ENCODE results near the gene ENTREP3.

DNA sequence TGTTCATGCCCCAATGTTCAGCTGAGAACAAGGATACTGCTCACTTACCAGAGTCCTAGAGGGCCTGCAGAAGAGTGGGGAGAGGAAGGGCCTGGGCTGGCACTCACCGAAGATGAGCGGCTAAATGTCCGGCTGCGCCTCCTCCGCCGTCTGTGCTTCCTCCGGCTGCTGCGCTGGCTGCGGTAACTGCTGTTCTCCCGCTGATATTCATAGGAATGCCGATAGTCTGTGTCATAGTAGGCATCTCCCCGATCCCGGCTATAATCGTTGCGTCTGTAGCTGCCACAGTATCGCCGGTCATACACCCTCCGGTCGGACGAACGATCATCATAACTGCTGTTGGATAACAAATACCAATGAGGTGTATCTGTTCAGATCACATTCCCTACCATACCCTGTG is 14.1 kb upstream of the ENTREP3 start:
- TF ChIP-seq FOXM1 (IDR thresholded peaks at IDR 0.05; ENCODE audit: borderline replicate concordance) (no peak), FOXK2 (IDR thresholded peaks at IDR 0.05) (no peak)
- TF ChIP-seq, protein P1, sequence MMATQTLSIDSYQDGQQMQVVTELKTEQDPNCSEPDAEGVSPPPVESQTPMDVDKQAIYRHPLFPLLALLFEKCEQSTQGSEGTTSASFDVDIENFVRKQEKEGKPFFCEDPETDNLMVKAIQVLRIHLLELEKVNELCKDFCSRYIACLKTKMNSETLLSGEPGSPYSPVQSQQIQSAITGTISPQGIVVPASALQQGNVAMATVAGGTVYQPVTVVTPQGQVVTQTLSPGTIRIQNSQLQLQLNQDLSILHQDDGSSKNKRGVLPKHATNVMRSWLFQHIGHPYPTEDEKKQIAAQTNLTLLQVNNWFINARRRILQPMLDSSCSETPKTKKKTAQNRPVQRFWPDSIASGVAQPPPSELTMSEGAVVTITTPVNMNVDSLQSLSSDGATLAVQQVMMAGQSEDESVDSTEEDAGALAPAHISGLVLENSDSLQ (IDR thresholded peaks at IDR 0.05) = no peak

Measured in HEK293T (cell line).